ENCODE data around the gene ITGA4.

- no peak for TF ChIP-seq CXXC5 (CRISPR knock-in tag; IDR thresholded peaks at IDR 0.05)
- TF ChIP-seq TARDBP (IDR thresholded peaks at IDR 0.05) = no peak
Measured at GRCh38 chr2:181576431-181576830, 119.2 kb downstream of the ITGA4 start.

All from K562 (cell line).